LNCAP (cell line): ENCODE data around the gene MRPS21.

Experiments
- TF ChIP-seq, protein P1 (sequence below): fragments of 450-650 bp; IDR thresholded peaks from 2 replicates; pipeline ENCODE4 v1.5.1; 2017; ENCODE audit warnings: mild to moderate bottlenecking

MRPS21 gene

DNA sequence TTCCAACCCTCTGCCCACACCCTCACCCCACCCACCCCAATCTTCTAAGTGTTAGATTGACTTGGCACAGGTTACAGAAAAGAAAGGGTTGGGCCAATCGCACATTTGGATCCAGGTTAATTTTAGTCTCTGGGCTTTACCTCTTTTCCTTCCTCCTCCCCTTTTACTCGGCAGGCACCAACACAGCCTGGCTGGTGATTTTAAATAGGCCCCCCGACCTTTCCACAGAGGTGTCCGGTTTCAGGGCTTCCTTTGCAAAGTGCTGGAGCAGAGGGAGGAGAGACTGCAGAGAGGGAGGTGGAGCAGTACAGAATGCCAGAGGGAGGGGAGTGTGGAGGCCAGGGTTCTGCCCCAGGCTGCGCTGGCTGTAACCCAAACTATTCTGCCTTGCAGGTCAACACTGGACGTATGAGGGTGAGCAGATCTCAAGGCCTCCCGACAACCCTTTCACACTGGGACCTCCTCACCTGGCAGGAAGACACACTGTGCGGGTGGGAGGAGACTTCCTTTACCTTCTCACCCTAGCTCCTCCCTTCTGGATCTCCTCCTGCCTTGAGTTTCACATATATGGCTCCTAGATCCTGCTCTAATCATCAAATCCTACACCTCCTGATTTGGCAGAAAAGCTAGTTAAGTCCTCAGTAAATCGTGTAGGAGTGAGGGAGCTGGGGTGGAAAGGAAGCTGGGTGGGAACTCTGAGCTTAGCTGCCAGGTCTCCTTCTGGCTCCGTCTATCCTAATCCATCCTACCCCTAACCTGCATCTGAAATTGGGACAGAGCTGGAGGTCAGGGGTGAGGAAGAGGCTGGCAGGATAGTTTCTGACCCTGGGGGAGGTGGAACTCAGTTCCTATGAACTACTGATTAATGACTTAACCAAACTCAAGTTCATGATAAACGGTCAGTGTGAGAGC, 33.6 kb upstream of the MRPS21 start:
- TF ChIP-seq, protein P1, sequence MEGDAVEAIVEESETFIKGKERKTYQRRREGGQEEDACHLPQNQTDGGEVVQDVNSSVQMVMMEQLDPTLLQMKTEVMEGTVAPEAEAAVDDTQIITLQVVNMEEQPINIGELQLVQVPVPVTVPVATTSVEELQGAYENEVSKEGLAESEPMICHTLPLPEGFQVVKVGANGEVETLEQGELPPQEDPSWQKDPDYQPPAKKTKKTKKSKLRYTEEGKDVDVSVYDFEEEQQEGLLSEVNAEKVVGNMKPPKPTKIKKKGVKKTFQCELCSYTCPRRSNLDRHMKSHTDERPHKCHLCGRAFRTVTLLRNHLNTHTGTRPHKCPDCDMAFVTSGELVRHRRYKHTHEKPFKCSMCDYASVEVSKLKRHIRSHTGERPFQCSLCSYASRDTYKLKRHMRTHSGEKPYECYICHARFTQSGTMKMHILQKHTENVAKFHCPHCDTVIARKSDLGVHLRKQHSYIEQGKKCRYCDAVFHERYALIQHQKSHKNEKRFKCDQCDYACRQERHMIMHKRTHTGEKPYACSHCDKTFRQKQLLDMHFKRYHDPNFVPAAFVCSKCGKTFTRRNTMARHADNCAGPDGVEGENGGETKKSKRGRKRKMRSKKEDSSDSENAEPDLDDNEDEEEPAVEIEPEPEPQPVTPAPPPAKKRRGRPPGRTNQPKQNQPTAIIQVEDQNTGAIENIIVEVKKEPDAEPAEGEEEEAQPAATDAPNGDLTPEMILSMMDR = no peak

DNA sequence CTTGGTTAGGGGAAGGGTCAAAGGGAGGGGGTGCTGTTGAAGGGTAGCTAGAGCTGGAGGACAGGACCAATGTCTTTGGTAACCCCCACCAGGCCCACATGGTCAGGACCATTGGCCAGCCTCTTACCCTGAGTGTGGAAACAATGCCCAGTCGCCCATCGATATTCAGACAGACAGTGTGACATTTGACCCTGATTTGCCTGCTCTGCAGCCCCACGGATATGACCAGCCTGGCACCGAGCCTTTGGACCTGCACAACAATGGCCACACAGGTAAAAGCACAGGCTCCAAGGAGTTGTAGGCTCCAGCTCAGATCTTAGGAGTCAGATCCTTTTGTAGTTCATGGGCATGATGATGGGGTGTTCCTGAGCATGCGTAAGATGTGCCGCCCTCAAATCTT, 32.3 kb upstream of the MRPS21 start:
- TF ChIP-seq, protein P1 = no peak

DNA sequence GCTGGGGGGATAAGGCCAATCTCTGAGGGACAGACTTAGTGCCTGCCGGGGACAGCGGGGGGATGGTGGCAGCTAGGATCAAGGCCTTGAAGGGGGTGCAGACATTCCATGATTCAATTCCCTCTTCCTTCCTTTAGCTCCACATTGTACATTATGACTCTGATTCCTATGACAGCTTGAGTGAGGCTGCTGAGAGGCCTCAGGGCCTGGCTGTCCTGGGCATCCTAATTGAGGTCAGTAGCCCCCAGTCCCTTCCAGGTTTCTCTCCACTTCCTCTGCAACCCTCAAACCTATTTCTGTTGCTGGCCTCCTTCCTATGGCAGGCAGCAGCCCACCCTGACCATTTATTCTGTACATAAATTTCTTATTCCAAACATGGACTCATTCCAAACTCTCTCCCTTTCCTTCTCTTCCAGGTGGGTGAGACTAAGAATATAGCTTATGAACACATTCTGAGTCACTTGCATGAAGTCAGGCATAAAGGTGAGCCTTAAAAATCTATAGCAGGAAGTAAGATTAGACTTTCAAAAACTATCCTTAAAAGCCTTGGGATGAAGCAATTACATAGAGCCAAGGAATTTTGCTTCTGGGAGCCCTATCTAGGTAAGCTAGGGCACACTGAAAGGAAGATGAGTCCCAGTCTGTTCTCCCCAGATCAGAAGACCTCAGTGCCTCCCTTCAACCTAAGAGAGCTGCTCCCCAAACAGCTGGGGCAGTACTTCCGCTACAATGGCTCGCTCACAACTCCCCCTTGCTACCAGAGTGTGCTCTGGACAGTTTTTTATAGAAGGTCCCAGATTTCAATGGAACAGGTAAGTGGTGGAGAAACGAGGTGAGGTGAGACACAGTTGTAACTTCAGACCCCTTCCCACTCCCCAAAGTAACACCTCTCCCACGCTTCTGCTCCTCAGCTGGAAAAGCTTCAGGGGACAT, 31.0 kb upstream of the MRPS21 start:
- TF ChIP-seq, protein P1 = no peak

DNA sequence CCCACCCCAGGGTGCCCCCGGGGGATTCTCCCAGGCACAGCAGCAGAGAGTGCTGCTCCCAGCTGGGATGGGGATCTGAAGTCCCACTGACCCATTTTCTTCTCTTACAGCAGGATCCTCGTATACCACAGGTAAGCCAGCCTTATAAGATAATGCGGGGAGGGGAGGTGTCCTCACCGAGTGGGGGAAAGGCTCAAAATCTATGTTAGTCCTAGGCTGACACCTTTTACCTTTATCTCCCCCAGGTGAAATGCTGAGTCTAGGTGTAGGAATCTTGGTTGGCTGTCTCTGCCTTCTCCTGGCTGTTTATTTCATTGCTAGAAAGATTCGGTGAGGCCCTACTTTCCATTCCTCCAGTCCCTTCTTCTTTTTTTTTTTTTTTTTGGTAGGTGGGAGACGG, 30.1 kb upstream of the MRPS21 start:
- TF ChIP-seq, protein P1 = no peak

DNA sequence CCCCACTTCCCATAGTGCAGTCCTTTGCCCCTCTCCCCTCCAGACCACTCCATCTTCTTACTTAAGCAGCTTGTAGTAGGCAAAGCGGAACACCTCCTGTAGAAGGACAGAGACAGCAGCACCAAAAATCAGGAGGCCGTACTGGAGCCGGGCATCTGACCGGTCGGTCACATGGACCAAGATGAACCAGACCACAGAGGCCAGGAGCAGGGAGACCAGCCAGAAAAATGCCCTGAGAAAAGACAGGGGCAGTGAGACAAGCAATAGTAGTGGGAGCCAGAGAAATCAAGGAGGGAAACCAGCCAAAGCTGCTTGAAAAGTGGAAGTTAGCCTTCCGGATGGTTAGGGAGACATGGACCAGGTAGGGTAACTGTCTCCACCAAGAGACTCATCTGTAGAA, 25.8 kb upstream of the MRPS21 start:
- TF ChIP-seq, protein P1 = no peak

DNA sequence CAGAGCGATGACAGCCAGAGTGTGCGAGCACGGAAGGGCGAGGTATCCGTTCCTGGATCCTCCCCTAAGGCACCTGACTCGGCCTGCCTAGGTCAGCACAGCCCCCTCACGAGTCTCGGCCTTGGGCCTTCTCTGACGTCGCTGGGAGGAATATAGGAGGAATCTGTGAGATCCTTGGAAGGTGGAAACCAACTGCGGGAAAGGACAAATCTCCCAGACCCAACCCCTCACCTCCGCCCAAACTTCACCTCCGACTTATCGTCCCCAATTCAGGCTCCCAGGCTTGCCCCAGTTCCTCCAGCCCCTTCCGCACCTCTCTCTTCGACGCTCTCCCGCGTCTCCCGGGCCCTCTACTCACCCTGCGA, 25.3 kb upstream of the MRPS21 start:
- TF ChIP-seq, protein P1 = no peak

DNA sequence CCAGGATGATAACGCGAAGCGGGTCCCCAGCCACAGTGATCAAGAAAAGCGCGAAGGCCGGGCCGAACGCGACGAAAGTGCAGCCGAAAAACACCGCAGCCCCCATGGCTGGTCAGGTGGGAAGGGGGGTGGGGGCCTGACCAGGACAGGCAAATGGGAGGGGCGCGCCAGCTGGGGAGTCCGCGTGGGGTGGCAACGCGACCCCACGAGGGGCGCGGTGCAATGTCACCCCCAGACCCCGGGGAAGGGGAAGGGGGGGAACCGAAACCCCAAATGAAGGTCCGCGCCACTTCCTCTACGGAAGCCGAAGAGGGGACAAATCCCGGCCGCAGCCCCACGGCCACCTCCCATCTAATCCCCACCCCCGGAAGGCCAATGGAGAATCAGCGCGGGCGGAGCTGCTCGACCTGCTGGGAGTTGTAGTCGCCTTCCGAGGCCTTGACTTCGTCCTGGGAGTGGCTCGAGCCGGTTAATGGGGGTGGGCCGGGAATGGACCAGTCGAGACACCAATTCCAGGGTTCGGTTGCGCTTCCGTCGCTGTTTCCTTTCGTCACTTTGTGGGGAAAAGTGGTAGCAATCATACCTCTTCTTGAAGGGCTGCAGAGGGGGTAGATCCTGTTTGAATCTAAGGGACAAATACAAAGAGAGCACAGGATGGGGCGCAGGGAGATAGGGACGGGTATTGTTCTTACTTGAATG, 24.8 kb upstream of the MRPS21 start, which contains the start of gene APH1A:
Gene APH1A, minus strand, starts transcription at position 312 of the 699 bp plus-strand sequence. Its CDS starts 206 bp downstream, at position 106.
- TF ChIP-seq, protein P1 = no peak
